HFF-Myc (cell line): ENCODE data around the gene INA.
"Not testable (repeated sequence)": the region's sequence is repeated elsewhere in the genome, so short reads cannot be mapped to it uniquely, and the experiment has no call there.

Source experiments
- DNase-seq: peaks from one replicate; pipeline ENCODE4 v3.0.0-alpha.2; 2011; ENCODE audit warnings: low read depth; ENCODE audit errors: extremely low read depth
- H3K4me3 ChIP-seq: replicated peaks from 2 replicates; pipeline ENCODE4 v1.5.1; 2011; ENCODE audit warnings: low read depth, mild to moderate bottlenecking, control low read depth, low read length
- CTCF ChIP-seq: IDR thresholded peaks from 2 replicates; pipeline ENCODE4 v1.5.1; 2012; ENCODE audit warnings: mild to moderate bottlenecking, low read depth, low read length, control low read depth; ENCODE audit errors: missing control alignments

The INA gene

GRCh38 chr10:103254538-103255325 is 22.2 kb upstream of the INA start:
- no peak for DNase-seq
- no peak for TF ChIP-seq CTCF

GRCh38 chr10:103256613-103257012 is 20.3 kb upstream of the INA start:
- no peak overlapping the region for H3K4me3 ChIP-seq
- no peak for TF ChIP-seq CTCF
- no peak for DNase-seq

More at GRCh38 chr10:103254538-103255325, 22.2 kb upstream of the INA start:
- H3K4me3 ChIP-seq: no peak overlapping the region

GRCh38 chr10:103257812-103258211 is 19.1 kb upstream of the INA start:
- H3K4me3 ChIP-seq: no peak overlapping the region
- TF ChIP-seq CTCF: no peak
- no peak for DNase-seq

- DNase-seq: not testable (repeated sequence)
Measured at GRCh38 chr10:103258928-103259327, 18.0 kb upstream of the INA start.

GRCh38 chr10:103259989-103260388 is 16.9 kb upstream of the INA start:
- no peak for DNase-seq
- H3K4me3 ChIP-seq: no peak overlapping the region
- no peak for TF ChIP-seq CTCF

More at GRCh38 chr10:103258928-103259327, 18.0 kb upstream of the INA start:
- H3K4me3 ChIP-seq: not testable (repeated sequence)

GRCh38 chr10:103262229-103262628 is 14.7 kb upstream of the INA start:
- no peak for DNase-seq
- TF ChIP-seq CTCF: no peak
- no peak overlapping the region for H3K4me3 ChIP-seq

- no peak overlapping the region for H3K4me3 ChIP-seq
- no peak for TF ChIP-seq CTCF
- DNase-seq: no peak
Measured at GRCh38 chr10:103265717-103266329, 11.1 kb upstream of the INA start.
